RWPE1 (cell line): ENCODE measurements around the gene DYNLT1.

Experiments used
- CTCF ChIA-PET: fragments of 350-600 bp; sonication (Branson Sonifier 250); formaldehyde crosslinking; extraction: SDS; loops from one replicate; lab custom pipeline; 2021; lab: Yijun Ruan, JAX
- POLR2A ChIA-PET: fragments of 400-600 bp; formaldehyde crosslinking; extraction: SDS; loops from one replicate; lab custom pipeline; 2020; ENCODE audit warnings: antibody characterized with exemption; ENCODE audit not compliant: low non-redundant PET; lab: Yijun Ruan, JAX
- DNase-seq: peaks from one replicate; pipeline ENCODE4 v3.0.0; 2012; ENCODE audit warnings: low spot score
- H3K27ac ChIP-seq: fragments of 450-650 bp; 2 replicates; pipeline ENCODE4 v1.5.1; 2017
- TF ChIP-seq, protein P1 (sequence below): fragments of 450-650 bp; conservative IDR thresholded peaks from 2 replicates; pipeline ENCODE4 v1.5.1; 2017; ENCODE audit warnings: low read depth, mild to moderate bottlenecking

Gene DYNLT1

DNA sequence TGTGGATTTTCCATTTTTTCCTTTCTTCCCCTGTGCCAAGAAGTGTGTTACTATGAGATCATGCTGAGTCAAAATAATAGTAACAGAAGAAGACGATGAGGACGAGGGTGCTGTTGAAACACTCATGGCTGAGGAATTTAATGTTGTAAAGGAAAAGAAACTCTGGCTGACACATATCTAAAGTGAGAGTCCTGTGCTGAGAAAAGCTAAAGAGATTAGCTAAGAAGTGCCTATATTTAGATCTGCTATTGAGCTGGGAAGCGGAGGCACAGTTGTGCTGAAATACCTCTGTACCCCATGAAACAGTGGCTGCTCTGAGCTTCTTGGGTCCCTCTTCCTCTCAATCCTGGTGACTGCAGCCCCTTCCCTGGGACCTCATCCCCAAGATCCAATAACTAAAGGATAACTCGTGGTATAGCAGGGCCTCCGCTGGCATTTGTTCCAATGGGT lies 4.2 kb upstream of the DYNLT1 start:
- TF ChIP-seq, protein P1, sequence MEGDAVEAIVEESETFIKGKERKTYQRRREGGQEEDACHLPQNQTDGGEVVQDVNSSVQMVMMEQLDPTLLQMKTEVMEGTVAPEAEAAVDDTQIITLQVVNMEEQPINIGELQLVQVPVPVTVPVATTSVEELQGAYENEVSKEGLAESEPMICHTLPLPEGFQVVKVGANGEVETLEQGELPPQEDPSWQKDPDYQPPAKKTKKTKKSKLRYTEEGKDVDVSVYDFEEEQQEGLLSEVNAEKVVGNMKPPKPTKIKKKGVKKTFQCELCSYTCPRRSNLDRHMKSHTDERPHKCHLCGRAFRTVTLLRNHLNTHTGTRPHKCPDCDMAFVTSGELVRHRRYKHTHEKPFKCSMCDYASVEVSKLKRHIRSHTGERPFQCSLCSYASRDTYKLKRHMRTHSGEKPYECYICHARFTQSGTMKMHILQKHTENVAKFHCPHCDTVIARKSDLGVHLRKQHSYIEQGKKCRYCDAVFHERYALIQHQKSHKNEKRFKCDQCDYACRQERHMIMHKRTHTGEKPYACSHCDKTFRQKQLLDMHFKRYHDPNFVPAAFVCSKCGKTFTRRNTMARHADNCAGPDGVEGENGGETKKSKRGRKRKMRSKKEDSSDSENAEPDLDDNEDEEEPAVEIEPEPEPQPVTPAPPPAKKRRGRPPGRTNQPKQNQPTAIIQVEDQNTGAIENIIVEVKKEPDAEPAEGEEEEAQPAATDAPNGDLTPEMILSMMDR = no peak
- H3K27ac ChIP-seq = no peak overlapping the region
- CTCF ChIA-PET = interaction anchor here (0.6 kb wide), 1 partner anchor 43 kb away, joined by 4 read pairs; no protein-coding TSS in a partner anchor
- POLR2A ChIA-PET = no interaction called here
- DNase-seq = peak; percentile 53

DNA sequence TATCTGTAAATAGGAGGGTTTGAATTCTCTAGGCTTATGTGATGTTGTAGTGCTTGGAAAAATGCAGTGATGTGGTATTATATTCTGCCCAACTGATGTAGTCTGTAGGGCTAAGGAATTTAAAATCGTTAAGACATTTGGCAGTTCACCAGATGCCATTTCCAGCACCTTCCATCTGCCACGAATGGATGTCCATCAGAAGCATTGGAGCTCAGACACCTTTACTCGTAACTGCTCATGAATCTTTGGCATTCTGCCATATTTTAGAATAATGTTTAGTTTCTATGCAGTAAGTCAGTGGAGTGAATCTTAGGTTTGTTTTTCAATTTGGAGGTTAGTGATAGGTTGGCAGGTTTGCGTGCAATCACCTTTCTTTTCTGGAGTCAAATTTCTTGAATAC lies 3.0 kb upstream of the DYNLT1 start:
- ChIA-PET CTCF (interaction anchor here (0.7 kb wide), 1 partner anchor 13 kb away, joined by 3 read pairs; no protein-coding TSS in a partner anchor), POLR2A (no interaction called here)
- no peak for DNase-seq
- TF ChIP-seq, protein P1 = no peak
- H3K27ac ChIP-seq = no peak overlapping the region

GRCh38 chr6:158646023-158646910 lies 1.7 kb upstream of the DYNLT1 start:
- DNase-seq = peak; percentile 55
- ChIA-PET CTCF (interaction anchor here (3.0 kb wide), 1 partner anchor 45 kb away, joined by 19 read pairs; no protein-coding TSS in a partner anchor), POLR2A (no interaction called here)
- H3K27ac ChIP-seq = no peak overlapping the region
- TF ChIP-seq, protein P1 = no peak

GRCh38 chr6:158645064-158646022 lies 800 bp upstream of the DYNLT1 start:
- CTCF ChIA-PET = interaction anchor here (0.7 to 3.0 kb wide), 4 partner anchors 15 to 424 kb away, joined by 3 to 19 read pairs (median 6); no protein-coding TSS in a partner anchor
- peak overlapping the region; percentile 87 for H3K27ac ChIP-seq
- TF ChIP-seq, protein P1 = no peak
- POLR2A ChIA-PET = interaction anchor here (0.6 kb wide), 1 partner anchor 433 kb away, joined by 4 read pairs; no protein-coding TSS in a partner anchor
- DNase-seq = no peak

DNA sequence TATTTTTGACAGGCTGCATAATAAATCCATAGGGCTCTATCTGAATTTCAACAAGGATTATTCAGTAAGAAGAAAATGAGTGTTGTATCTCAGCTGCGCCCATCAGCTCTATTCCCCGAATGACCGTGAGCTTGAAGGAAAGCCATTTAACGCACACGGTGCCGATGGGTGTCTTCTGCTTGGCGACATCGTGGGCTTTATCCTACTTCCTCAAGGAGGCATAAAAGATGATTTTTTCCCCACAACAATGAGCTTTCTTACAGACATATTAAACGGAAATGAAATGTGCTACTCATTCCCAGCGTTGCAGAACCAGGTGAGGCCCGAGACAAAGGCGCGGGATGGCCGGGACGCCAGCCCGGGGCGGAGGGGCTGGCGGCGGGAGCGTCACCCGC lies 710 bp downstream of the DYNLT1 start:
- CTCF ChIA-PET = interaction anchor here (1.7 to 3.0 kb wide), 3 partner anchors 16 to 423 kb away, joined by 6 to 19 read pairs (median 7); no protein-coding TSS in a partner anchor
- TF ChIP-seq, protein P1 = no peak
- POLR2A ChIA-PET = no interaction called here
- no peak for DNase-seq
- peak overlapping the region; percentile 87 for H3K27ac ChIP-seq
